Progenitor cell of endocrine pancreas (in vitro differentiated cells): Measurements from ENCODE around the gene KLHL22. TPM values are rescaled to one million over a fixed set of nuclear protein-coding genes. Genes with fewer than 3 reads are reported as not detected.

ENCODE experiments used
- DNase-seq: peaks from one replicate; pipeline ENCODE4 v3.0.0; 2021; ENCODE audit warnings: low spot score; ENCODE audit not compliant: unreplicated experiment
- H3K27ac Mint-ChIP-seq: 2 replicates; pipeline ENCODE4 v1.8.0; 2021; ENCODE audit warnings: mild to moderate bottlenecking, moderate library complexity, mixed read lengths
- H3K27me3 Mint-ChIP-seq: 2 replicates; pipeline ENCODE4 v1.8.0; 2021; ENCODE audit warnings: mixed read lengths
- H3K36me3 Mint-ChIP-seq: 2 replicates; pipeline ENCODE4 v1.8.0; 2022; ENCODE audit warnings: mixed read lengths; ENCODE audit not compliant: insufficient read depth
- H3K4me1 Mint-ChIP-seq: 2 replicates; pipeline ENCODE4 v1.8.0; 2021; ENCODE audit warnings: low read depth, mixed read lengths
- H3K4me3 Mint-ChIP-seq: 2 replicates; pipeline ENCODE4 v1.8.0; 2021; ENCODE audit warnings: low read depth, mild to moderate bottlenecking, moderate library complexity, mixed read lengths
- H3K9me3 Mint-ChIP-seq: 2 replicates; pipeline ENCODE4 v1.8.0; 2021; ENCODE audit warnings: low read depth, mixed read lengths
- CTCF ChIP-seq: fragments of 200-600 bp; sonication (generic); IDR thresholded peaks from one replicate; pipeline ENCODE4 v1.5.0; 2021; ENCODE audit warnings: antibody characterized with exemption, mild to moderate bottlenecking; ENCODE audit not compliant: unreplicated experiment
- total RNA-seq: library from RNA; stranded (reverse); gene quantifications from 2 replicates; pipeline ENCODE4 v1.2.1, GENCODE V29; 2021

The KLHL22 gene
- total RNA-seq, 1 donor from 2014 or later = 47.3 TPM

- Mint-ChIP-seq H3K4me3 (no peak overlapping the region), H3K9me3 (no peaks in the 10 kb centered on the region)
These were observed 28.8 kb downstream of the KLHL22 start for GRCh38 chr22:20466659-20467379.

DNA sequence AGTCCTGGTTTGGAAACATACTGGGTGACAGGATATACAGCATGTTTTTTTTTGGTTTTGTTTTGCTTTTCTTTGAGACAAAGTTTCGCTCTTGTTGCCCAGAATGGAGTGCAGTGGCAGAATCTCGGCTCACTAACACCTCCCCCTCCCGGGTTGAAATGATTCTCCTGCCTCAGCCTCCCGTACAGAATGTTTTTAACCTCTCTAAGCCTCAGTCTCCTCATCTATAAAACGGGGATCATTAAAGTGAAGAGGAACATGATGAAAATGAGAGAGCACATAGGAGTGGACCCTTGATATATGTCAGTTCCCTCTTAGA is 29.9 kb downstream of the KLHL22 start:
- Mint-ChIP-seq H3K4me3 (no peak overlapping the region), H3K36me3 (peaks cover 13% of the 10 kb centered on the region), H3K27ac (peak overlapping the region; percentile 41), H3K27me3 (no peaks in the 10 kb centered on the region), H3K9me3 (no peaks in the 10 kb centered on the region), H3K4me1 (peaks cover 7% of the 10 kb centered on the region)
- TF ChIP-seq CTCF = no peak
- DNase-seq = no peak

More at GRCh38 chr22:20466659-20467379, 28.8 kb downstream of the KLHL22 start:
- no peak for DNase-seq
- peaks cover 15% of the 10 kb centered on the region for H3K36me3 Mint-ChIP-seq
- H3K27me3 Mint-ChIP-seq = no peaks in the 10 kb centered on the region
- H3K4me1 Mint-ChIP-seq = peaks cover 7% of the 10 kb centered on the region
- H3K27ac Mint-ChIP-seq = peak overlapping the region; percentile 92
- TF ChIP-seq CTCF = no peak

DNA sequence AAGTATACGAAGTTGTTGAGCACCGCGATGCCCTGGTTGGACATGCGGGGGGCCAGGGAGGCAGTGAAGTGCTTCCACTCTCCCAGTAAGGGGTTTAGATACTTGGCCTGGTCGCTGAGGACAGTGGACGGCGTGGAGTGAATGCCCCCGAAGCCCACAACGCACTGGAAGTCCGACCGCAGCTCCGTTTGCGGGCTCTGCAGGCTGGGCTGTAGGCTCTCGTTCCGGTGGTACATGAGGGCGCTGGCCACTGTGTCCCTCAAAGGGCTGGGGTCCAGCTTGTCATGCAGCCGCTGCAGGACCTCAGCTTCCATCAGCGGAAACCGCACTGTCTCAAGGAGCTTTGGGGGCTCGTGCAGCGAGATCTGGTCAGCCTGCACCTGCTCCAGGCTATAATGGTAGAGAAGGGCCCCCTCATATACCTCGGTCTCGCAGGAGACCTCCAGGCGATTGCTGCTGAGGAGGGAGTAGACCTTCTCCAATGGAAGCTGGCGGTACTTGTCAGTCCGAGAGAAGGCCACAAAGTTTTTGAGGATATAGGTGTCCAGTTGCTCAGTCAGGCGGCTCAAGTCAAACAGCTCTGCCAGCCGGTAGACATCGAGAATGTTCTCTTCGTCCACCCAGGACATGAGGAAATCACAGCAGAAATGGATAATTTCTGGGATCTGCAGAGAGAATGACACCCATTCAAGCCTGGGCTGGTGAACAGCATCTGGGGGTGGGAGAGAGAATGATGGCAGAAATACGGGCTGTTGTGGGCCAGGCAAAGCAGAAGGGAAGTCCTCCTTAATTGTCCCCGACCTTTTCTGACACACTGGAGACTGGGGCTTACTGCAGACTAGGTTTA is 30.5 kb downstream of the KLHL22 start:
- Mint-ChIP-seq H3K36me3 (peaks cover 10% of the 10 kb centered on the region), H3K4me1 (peaks cover 7% of the 10 kb centered on the region), H3K27ac (peak overlapping the region; percentile 85), H3K27me3 (no peaks in the 10 kb centered on the region), H3K4me3 (no peak overlapping the region), H3K9me3 (no peaks in the 10 kb centered on the region)
- TF ChIP-seq CTCF = no peak
- no peak for DNase-seq

DNA sequence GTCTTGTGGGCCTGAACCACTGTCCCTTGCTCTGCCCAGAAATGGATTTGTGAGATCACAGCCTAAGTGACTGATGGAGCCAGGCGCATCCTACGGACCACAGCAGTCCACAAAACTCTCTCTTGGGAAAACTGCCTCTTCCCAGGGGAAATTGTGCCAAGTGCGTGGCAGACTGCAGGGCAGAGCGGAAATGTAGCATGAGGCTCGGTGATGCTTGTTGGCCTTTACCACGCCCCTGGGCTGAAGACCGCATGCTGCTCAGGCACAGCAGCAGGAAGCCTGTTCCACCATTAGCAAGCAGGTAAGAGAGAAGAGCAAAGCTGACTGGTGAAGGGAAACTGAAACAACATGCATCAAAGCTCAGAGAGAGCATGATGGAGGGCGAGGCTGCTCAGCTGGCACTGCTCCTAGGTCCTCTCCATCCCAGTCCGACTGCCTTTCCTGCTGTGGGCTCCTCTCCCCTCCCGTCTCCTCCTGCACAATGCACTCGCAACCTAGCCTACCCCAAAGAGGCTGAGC is 31.4 kb downstream of the KLHL22 start:
- H3K4me3 Mint-ChIP-seq = no peak overlapping the region
- no peak for TF ChIP-seq CTCF
- peaks cover 8% of the 10 kb centered on the region for H3K36me3 Mint-ChIP-seq
- H3K4me1 Mint-ChIP-seq = peaks cover 7% of the 10 kb centered on the region
- no peaks in the 10 kb centered on the region for H3K27me3 Mint-ChIP-seq
- no peaks in the 10 kb centered on the region for H3K9me3 Mint-ChIP-seq
- DNase-seq = no peak
- no peak overlapping the region for H3K27ac Mint-ChIP-seq

- H3K9me3 Mint-ChIP-seq = no peaks in the 10 kb centered on the region
- peaks cover 7% of the 10 kb centered on the region for H3K4me1 Mint-ChIP-seq
- H3K4me3 Mint-ChIP-seq = no peak overlapping the region
- H3K27ac Mint-ChIP-seq = no peak overlapping the region
- H3K27me3 Mint-ChIP-seq = no peaks in the 10 kb centered on the region
- no peak for TF ChIP-seq CTCF
- DNase-seq = no peak
- H3K36me3 Mint-ChIP-seq = peaks cover 4% of the 10 kb centered on the region
These were observed 32.1 kb downstream of the KLHL22 start for GRCh38 chr22:20463324-20464095.
